ENCODE data around the gene OR2T2.
"Not testable (repeated sequence)": the region's sequence is repeated elsewhere in the genome, so short reads cannot be mapped to it uniquely, and the experiment has no call there.

OR2T2 gene

GRCh38 chr1:248450466-248451145 lies 5.2 kb downstream of the OR2T2 start:
- DNase-seq = not testable (repeated sequence)

DNA sequence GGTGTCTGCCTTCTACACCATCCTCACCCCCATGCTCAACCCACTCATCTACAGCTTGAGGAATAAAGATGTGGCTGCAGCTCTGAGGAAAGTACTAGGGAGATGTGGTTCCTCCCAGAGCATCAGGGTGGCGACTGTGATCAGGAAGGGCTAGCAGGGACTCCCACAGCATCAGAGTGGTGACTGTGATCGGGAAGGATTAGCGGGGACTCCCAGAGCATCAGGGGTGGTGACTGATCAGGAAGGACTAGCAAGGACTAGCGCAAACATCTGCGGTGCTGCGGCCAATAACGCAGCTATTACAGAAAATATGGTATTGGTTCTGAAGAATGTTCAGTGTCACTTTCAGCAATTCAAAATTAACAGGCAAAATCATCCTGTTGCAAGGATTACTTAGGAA lies 8.2 kb downstream of the OR2T2 start:
- not testable (repeated sequence) for DNase-seq

- DNase-seq = not testable (repeated sequence)
These were observed 9.6 kb downstream of the OR2T2 start for GRCh38 chr1:248455045-248455444.

DNA sequence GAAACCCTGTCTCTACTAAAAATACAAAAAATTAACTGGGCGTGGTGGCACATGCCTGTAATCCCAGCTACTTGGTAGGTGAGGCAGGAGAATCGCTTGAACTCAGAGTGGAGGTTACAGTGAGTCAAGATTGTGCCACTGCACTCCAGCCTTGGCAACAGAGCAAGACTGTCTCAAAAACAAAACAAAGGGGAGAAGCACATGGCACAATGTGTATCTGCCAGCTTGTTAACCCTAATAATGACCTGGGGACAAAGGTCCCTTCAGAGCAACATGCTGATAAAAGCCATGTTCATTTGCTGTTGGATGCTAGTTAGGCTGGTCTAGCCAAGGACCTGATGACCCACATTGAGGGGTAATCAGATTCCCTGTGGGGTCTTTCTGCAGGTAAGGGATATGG lies 11.2 kb downstream of the OR2T2 start:
- not testable (repeated sequence) for DNase-seq

- not testable (repeated sequence) for DNase-seq
These were observed 13.7 kb downstream of the OR2T2 start for GRCh38 chr1:248459117-248459516.

DNA sequence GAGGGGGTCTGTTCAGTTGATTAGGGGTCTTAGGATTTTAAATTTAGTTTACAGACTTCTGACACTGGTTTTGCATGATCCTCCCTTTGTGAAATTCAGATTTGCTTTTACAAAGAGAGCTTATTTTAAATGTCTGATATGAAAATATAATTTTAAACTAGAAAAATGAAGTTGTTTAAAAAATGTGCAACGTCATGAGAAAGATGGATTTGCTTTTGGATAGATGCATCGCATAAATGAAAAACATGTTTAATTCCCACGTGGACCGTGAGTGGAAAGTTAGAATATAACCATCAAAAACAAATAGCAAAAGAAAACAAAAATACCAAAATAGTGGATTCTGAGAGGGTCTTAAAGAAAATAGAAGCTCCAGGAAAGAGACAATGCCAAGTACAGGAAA lies 25.7 kb downstream of the OR2T2 start:
- DNase-seq = no peak

GRCh38 chr1:248472111-248472510 lies 26.7 kb downstream of the OR2T2 start:
- not testable (repeated sequence) for DNase-seq

DNA sequence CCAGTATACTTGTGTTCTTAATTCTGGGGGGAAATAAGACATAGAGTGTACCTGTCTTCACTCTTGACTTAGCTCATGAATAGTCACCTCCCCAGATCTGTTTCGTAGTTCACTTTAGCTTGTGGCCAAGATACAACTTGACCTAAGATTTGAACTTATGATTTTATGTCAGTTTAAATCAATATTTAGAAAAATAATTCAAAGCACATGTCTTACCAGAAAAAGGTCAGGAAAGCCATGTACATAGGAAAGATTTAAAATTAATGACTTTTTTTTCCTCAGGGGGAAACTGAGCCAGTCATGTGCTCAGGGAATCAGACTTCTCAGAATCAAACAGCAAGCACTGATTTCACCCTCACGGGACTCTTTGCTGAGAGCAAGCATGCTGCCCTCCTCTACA lies 27.6 kb downstream of the OR2T2 start, which contains the start of gene OR2T3:
OR2T3 (plus strand) TSS at position 301 of the 400 bp plus-strand sequence; CDS start at position 301, 0 bp downstream.
- DNase-seq = not testable (repeated sequence)

DNA sequence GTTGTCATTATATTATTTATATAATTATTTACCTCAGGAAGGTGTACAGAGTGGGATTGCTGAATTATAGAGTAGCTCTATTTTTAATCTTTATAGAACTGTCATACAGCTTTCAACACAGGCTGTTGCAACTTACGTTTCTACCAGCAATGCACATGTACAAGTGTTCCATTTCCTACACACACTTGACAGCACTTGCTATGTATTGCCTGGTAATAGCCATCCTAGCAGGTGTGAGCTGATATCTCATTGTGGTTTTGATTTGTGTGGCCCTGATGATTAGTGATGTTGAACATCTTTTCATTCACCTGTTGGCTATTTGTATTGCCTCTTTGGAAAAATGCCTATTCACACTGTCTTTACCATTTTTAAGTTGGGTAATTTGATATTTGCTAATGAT lies 30.2 kb downstream of the OR2T2 start:
- DNase-seq = not testable (repeated sequence)

GRCh38 chr1:248481686-248482579 lies 36.5 kb downstream of the OR2T2 start:
- DNase-seq = not testable (repeated sequence)

DNA sequence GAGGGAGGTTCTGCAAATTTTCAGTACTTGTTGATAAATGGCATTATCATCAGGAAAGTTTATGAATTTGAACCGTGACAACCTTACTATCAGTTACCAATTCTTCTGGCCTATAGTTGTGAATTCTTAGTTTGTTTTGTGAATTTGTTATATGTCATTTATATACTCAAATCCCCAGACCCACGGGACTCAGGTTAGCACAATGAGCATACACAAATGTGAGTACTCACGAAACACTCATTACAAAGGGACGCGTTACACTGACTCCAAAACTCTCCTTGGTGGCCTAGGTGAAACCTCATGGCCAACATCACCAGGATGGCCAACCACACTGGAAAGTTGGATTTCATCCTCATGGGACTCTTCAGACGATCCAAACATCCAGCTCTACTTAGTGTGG lies 42.9 kb downstream of the OR2T2 start, which contains the start of gene OR2T5:
OR2T5 (plus strand) TSS at position 301 of the 400 bp plus-strand sequence; CDS start at position 301, 0 bp downstream.
- DNase-seq = not testable (repeated sequence)

GRCh38 chr1:248496661-248497060 lies 51.2 kb downstream of the OR2T2 start:
- DNase-seq = not testable (repeated sequence)

DNA sequence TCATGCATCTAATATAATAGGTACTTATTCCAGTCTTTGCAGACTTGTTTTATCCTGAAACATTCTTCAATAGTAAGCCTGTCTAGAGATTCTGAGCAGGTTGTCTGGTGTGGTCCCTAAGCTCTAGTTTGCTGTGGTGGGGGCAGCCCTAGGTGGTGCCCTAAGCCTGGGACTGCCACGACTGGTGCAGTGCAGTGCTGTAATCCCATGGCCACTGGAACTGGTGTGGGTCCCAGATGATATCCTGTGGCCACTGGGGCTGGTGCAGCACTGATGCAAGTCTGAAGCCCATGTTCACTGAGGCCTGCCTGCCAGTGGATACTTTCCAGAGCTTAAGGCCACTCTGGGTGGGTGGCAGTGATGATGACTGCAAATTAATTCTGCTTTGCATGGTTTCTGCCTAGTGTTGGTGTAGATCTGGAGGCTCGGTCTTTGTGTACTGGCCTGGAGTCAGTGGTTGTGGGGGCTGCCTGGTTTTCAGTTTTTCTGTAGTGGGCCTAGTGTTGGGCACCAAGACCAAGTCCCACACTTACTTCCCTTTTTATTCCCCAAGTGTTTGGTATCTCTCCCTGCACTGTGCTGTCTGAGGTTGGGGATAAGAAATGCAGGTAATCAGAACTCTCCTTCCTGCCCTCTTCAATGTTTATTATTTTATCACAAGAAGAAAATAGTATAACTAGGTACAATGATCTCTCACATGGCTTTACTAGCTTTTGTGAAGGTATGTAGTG lies 55.0 kb downstream of the OR2T2 start:
- not testable (repeated sequence) for DNase-seq
